ENCODE measurements around the gene TRNP1.
A peak's percentile ranks its signal among the peaks of the same experiment; 100 is the strongest.

The TRNP1 gene

GRCh38 chr1:27007909-27008582 lies 14.6 kb downstream of the TRNP1 start:
- H3K4me1 ChIP-seq (ENCODE audit: control insufficient read depth in 1 of 2, insufficient read depth in 2 of 2, low read length in 2 of 2), result peaks cover 14 to 34% of the 10 kb centered on the region in 2 donors
- H3K9ac ChIP-seq (ENCODE audit: low read depth in 1 of 2, low read length in 2 of 2), result no peak overlapping the region
- H3K4me3 ChIP-seq (ENCODE audit: low read depth in 1 of 2, low read length in 2 of 2), result no peak overlapping the region
- no peaks in the 10 kb centered on the region for H3K36me3 ChIP-seq (ENCODE audit: control insufficient read depth in 1 of 2, insufficient read depth in 2 of 2, low read length in 2 of 2)
- no peak overlapping the region for H3K27ac ChIP-seq (ENCODE audit: low read depth, low read length)
- H3K27me3 ChIP-seq (ENCODE audit: control insufficient read depth in 1 of 2, insufficient read depth in 2 of 2, low read length in 2 of 2), result peaks cover 0 to 10% of the 10 kb centered on the region in 2 donors
- H3K9me3 ChIP-seq (ENCODE audit: control insufficient read depth in 1 of 2, low read length in 2 of 2), result no peaks in the 10 kb centered on the region

GRCh38 chr1:27009601-27010197 lies 16.2 kb downstream of the TRNP1 start:
- Histone ChIP-seq H3K9me3 (ENCODE audit: control insufficient read depth in 1 of 2, low read length in 2 of 2) (no peaks in the 10 kb centered on the region), H3K9ac (ENCODE audit: low read depth in 1 of 2, low read length in 2 of 2) (no peak overlapping the region), H3K4me1 (ENCODE audit: control insufficient read depth in 1 of 2, insufficient read depth in 2 of 2, low read length in 2 of 2) (peaks cover 14 to 34% of the 10 kb centered on the region in 2 donors), H3K36me3 (ENCODE audit: control insufficient read depth in 1 of 2, insufficient read depth in 2 of 2, low read length in 2 of 2) (no peaks in the 10 kb centered on the region), H3K27me3 (ENCODE audit: control insufficient read depth in 1 of 2, insufficient read depth in 2 of 2, low read length in 2 of 2) (peaks cover 0 to 10% of the 10 kb centered on the region in 2 donors), H3K4me3 (ENCODE audit: low read depth in 1 of 2, low read length in 2 of 2) (no peak overlapping the region), H3K27ac (ENCODE audit: low read depth, low read length) (no peak overlapping the region)

GRCh38 chr1:27010226-27010994 lies 16.9 kb downstream of the TRNP1 start:
- Histone ChIP-seq H3K27me3 (ENCODE audit: control insufficient read depth in 1 of 2, insufficient read depth in 2 of 2, low read length in 2 of 2) (peaks cover 0 to 10% of the 10 kb centered on the region in 2 donors), H3K4me3 (ENCODE audit: low read depth in 1 of 2, low read length in 2 of 2) (no peak overlapping the region), H3K4me1 (ENCODE audit: control insufficient read depth in 1 of 2, insufficient read depth in 2 of 2, low read length in 2 of 2) (peaks cover 11 to 34% of the 10 kb centered on the region in 2 donors), H3K36me3 (ENCODE audit: control insufficient read depth in 1 of 2, insufficient read depth in 2 of 2, low read length in 2 of 2) (no peaks in the 10 kb centered on the region), H3K27ac (ENCODE audit: low read depth, low read length) (no peak overlapping the region), H3K9me3 (ENCODE audit: control insufficient read depth in 1 of 2, low read length in 2 of 2) (no peaks in the 10 kb centered on the region), H3K9ac (ENCODE audit: low read depth in 1 of 2, low read length in 2 of 2) (no peak overlapping the region)

GRCh38 chr1:27011058-27011764 lies 17.7 kb downstream of the TRNP1 start:
- no peak overlapping the region for H3K27ac ChIP-seq (ENCODE audit: low read depth, low read length)
- peaks cover 11 to 34% of the 10 kb centered on the region in 2 donors for H3K4me1 ChIP-seq (ENCODE audit: control insufficient read depth in 1 of 2, insufficient read depth in 2 of 2, low read length in 2 of 2)
- no peak overlapping the region for H3K4me3 ChIP-seq (ENCODE audit: low read depth in 1 of 2, low read length in 2 of 2)
- H3K36me3 ChIP-seq (ENCODE audit: control insufficient read depth in 1 of 2, insufficient read depth in 2 of 2, low read length in 2 of 2), result no peaks in the 10 kb centered on the region
- H3K27me3 ChIP-seq (ENCODE audit: control insufficient read depth in 1 of 2, insufficient read depth in 2 of 2, low read length in 2 of 2), result peaks cover 0 to 10% of the 10 kb centered on the region in 2 donors
- no peaks in the 10 kb centered on the region for H3K9me3 ChIP-seq (ENCODE audit: control insufficient read depth in 1 of 2, low read length in 2 of 2)
- H3K9ac ChIP-seq (ENCODE audit: low read depth in 1 of 2, low read length in 2 of 2), result no peak overlapping the region

GRCh38 chr1:27011976-27012563 lies 18.6 kb downstream of the TRNP1 start:
- H3K9ac ChIP-seq (ENCODE audit: low read depth in 1 of 2, low read length in 2 of 2), result peak overlapping the region; percentile 25 to 51
- H3K4me1 ChIP-seq (ENCODE audit: control insufficient read depth in 1 of 2, insufficient read depth in 2 of 2, low read length in 2 of 2), result peaks cover 11 to 34% of the 10 kb centered on the region in 2 donors
- H3K4me3 ChIP-seq (ENCODE audit: low read depth in 1 of 2, low read length in 2 of 2), result no peak overlapping the region
- H3K9me3 ChIP-seq (ENCODE audit: control insufficient read depth in 1 of 2, low read length in 2 of 2), result no peaks in the 10 kb centered on the region
- peaks cover 0 to 10% of the 10 kb centered on the region in 2 donors for H3K27me3 ChIP-seq (ENCODE audit: control insufficient read depth in 1 of 2, insufficient read depth in 2 of 2, low read length in 2 of 2)
- H3K36me3 ChIP-seq (ENCODE audit: control insufficient read depth in 1 of 2, insufficient read depth in 2 of 2, low read length in 2 of 2), result no peaks in the 10 kb centered on the region
- no peak overlapping the region for H3K27ac ChIP-seq (ENCODE audit: low read depth, low read length)

- Histone ChIP-seq H3K27ac (ENCODE audit: low read depth, low read length) (no peak overlapping the region), H3K36me3 (ENCODE audit: control insufficient read depth in 1 of 2, insufficient read depth in 2 of 2, low read length in 2 of 2) (no peaks in the 10 kb centered on the region), H3K4me1 (ENCODE audit: control insufficient read depth in 1 of 2, insufficient read depth in 2 of 2, low read length in 2 of 2) (peaks cover 0 to 11% of the 10 kb centered on the region in 2 donors), H3K9ac (ENCODE audit: low read depth in 1 of 2, low read length in 2 of 2) (no peak overlapping the region), H3K9me3 (ENCODE audit: control insufficient read depth in 1 of 2, low read length in 2 of 2) (no peaks in the 10 kb centered on the region), H3K4me3 (ENCODE audit: low read depth in 1 of 2, low read length in 2 of 2) (no peak overlapping the region), H3K27me3 (ENCODE audit: control insufficient read depth in 1 of 2, insufficient read depth in 2 of 2, low read length in 2 of 2) (peaks cover 0 to 10% of the 10 kb centered on the region in 2 donors)
These were observed 21.8 kb downstream of the TRNP1 start for GRCh38 chr1:27015260-27015659.

GRCh38 chr1:27016376-27016775 lies 22.9 kb downstream of the TRNP1 start:
- Histone ChIP-seq H3K4me1 (ENCODE audit: control insufficient read depth in 1 of 2, insufficient read depth in 2 of 2, low read length in 2 of 2) (peaks cover 0 to 7% of the 10 kb centered on the region in 2 donors), H3K4me3 (ENCODE audit: low read depth in 1 of 2, low read length in 2 of 2) (no peak overlapping the region), H3K27ac (ENCODE audit: low read depth, low read length) (no peak overlapping the region), H3K36me3 (ENCODE audit: control insufficient read depth in 1 of 2, insufficient read depth in 2 of 2, low read length in 2 of 2) (no peaks in the 10 kb centered on the region), H3K27me3 (ENCODE audit: control insufficient read depth in 1 of 2, insufficient read depth in 2 of 2, low read length in 2 of 2) (peaks cover 0 to 10% of the 10 kb centered on the region in 2 donors), H3K9ac (ENCODE audit: low read depth in 1 of 2, low read length in 2 of 2) (no peak overlapping the region), H3K9me3 (ENCODE audit: control insufficient read depth in 1 of 2, low read length in 2 of 2) (no peaks in the 10 kb centered on the region)

GRCh38 chr1:27017207-27017606 lies 23.7 kb downstream of the TRNP1 start:
- H3K27ac ChIP-seq (ENCODE audit: low read depth, low read length), result no peak overlapping the region
- no peak overlapping the region for H3K9ac ChIP-seq (ENCODE audit: low read depth in 1 of 2, low read length in 2 of 2)
- H3K36me3 ChIP-seq (ENCODE audit: control insufficient read depth in 1 of 2, insufficient read depth in 2 of 2, low read length in 2 of 2), result no peaks in the 10 kb centered on the region
- H3K4me3 ChIP-seq (ENCODE audit: low read depth in 1 of 2, low read length in 2 of 2), result no peak overlapping the region
- H3K27me3 ChIP-seq (ENCODE audit: control insufficient read depth in 1 of 2, insufficient read depth in 2 of 2, low read length in 2 of 2), result peaks cover 0 to 3% of the 10 kb centered on the region in 2 donors
- no peaks in the 10 kb centered on the region for H3K9me3 ChIP-seq (ENCODE audit: control insufficient read depth in 1 of 2, low read length in 2 of 2)
- H3K4me1 ChIP-seq (ENCODE audit: control insufficient read depth in 1 of 2, insufficient read depth in 2 of 2, low read length in 2 of 2), result peaks cover 0 to 6% of the 10 kb centered on the region in 2 donors

- Histone ChIP-seq H3K4me1 (ENCODE audit: control insufficient read depth in 1 of 2, insufficient read depth in 2 of 2, low read length in 2 of 2) (peaks cover 0 to 6% of the 10 kb centered on the region in 2 donors), H3K9ac (ENCODE audit: low read depth in 1 of 2, low read length in 2 of 2) (no peak overlapping the region), H3K9me3 (ENCODE audit: control insufficient read depth in 1 of 2, low read length in 2 of 2) (no peaks in the 10 kb centered on the region), H3K27ac (ENCODE audit: low read depth, low read length) (no peak overlapping the region), H3K36me3 (ENCODE audit: control insufficient read depth in 1 of 2, insufficient read depth in 2 of 2, low read length in 2 of 2) (no peaks in the 10 kb centered on the region), H3K4me3 (ENCODE audit: low read depth in 1 of 2, low read length in 2 of 2) (no peak overlapping the region), H3K27me3 (ENCODE audit: control insufficient read depth in 1 of 2, insufficient read depth in 2 of 2, low read length in 2 of 2) (no peaks in the 10 kb centered on the region)
These were observed 24.8 kb downstream of the TRNP1 start for GRCh38 chr1:27018316-27018715.

All from duodenal mucosa (tissue), 2 donors.